H9 (cell line): ENCODE results near the gene OR9Q1. TPM values are rescaled to one million over a fixed set of nuclear protein-coding genes. Genes with fewer than 3 reads are reported as not detected.

Experiments used
- DNase-seq: peaks from one replicate; pipeline ENCODE4 v3.0.0-alpha.2; 2017
- H2AFZ ChIP-seq: one replicate; pipeline ENCODE4 v1.6.1; 2013; ENCODE audit warnings: mild to moderate bottlenecking, low read length, control low read depth, moderate library complexity
- H2AK5ac ChIP-seq: 2 replicates; pipeline ENCODE4 v1.6.1; 2013; ENCODE audit warnings: low read length, control low read depth, mixed read lengths; ENCODE audit not compliant: insufficient read length
- H2BK120ac ChIP-seq: one replicate; pipeline ENCODE4 v1.6.1; 2013; ENCODE audit warnings: low read depth, mild to moderate bottlenecking, low read length, control low read depth, inconsistent platforms; ENCODE audit not compliant: poor library complexity, severe bottlenecking
- H2BK12ac ChIP-seq: 2 replicates; pipeline ENCODE4 v1.6.1; 2013; ENCODE audit warnings: low read length, control low read depth, mixed read lengths, low read depth; ENCODE audit not compliant: insufficient read length
- H2BK15ac ChIP-seq: 2 replicates; pipeline ENCODE4 v1.6.1; 2013; ENCODE audit warnings: low read depth, low read length, control low read depth
- H2BK20ac ChIP-seq: one replicate; pipeline ENCODE4 v1.6.1; 2013; ENCODE audit warnings: low read depth, mild to moderate bottlenecking, low read length, control low read depth, inconsistent platforms; ENCODE audit not compliant: poor library complexity, severe bottlenecking
- H2BK5ac ChIP-seq: 2 replicates; pipeline ENCODE4 v1.6.1; 2013; ENCODE audit warnings: low read length, control low read depth, mixed read lengths; ENCODE audit not compliant: insufficient read length
- H3K14ac ChIP-seq: 2 replicates; pipeline ENCODE4 v1.6.1; 2013; ENCODE audit warnings: low read length, control low read depth; ENCODE audit not compliant: insufficient read depth
- H3K18ac ChIP-seq: 2 replicates; pipeline ENCODE4 v1.6.1; 2013; ENCODE audit warnings: low read depth, mild to moderate bottlenecking, mixed read lengths, low read length, control low read depth; ENCODE audit not compliant: insufficient read length
- H3K23ac ChIP-seq: 2 replicates; pipeline ENCODE4 v1.6.1; 2013; ENCODE audit warnings: low read length, control low read depth, mixed read lengths, low read depth; ENCODE audit not compliant: insufficient read length
- H3K23me2 ChIP-seq: 2 replicates; pipeline ENCODE4 v1.6.1; 2013; ENCODE audit warnings: low read depth, mild to moderate bottlenecking, mixed read lengths, low read length, control low read depth; ENCODE audit not compliant: insufficient read length, poor library complexity, severe bottlenecking
- H3K27ac ChIP-seq: 2 replicates; pipeline ENCODE4 v1.5.1; 2013; ENCODE audit warnings: low read length, control low read depth, mixed read lengths, low read depth; ENCODE audit not compliant: insufficient read length
- H3K27me3 ChIP-seq: 2 replicates; pipeline ENCODE4 v1.6.1; 2013; ENCODE audit warnings: low read length, control low read depth, inconsistent platforms; ENCODE audit not compliant: insufficient read depth
- H3K4ac ChIP-seq: 2 replicates; pipeline ENCODE4 v1.6.1; 2013; ENCODE audit warnings: low read depth, mild to moderate bottlenecking, control low read depth, inconsistent platforms, low read length, moderate library complexity
- H3K4me1 ChIP-seq: 2 replicates; pipeline ENCODE4 v1.6.1; 2013; ENCODE audit warnings: low read length, control low read depth, inconsistent platforms; ENCODE audit not compliant: insufficient read depth
- H3K4me2 ChIP-seq: 2 replicates; pipeline ENCODE4 v1.6.1; 2013; ENCODE audit warnings: low read length, control low read depth, mixed read lengths; ENCODE audit not compliant: insufficient read length, insufficient read depth
- H3K56ac ChIP-seq: 2 replicates; pipeline ENCODE4 v1.6.1; 2013; ENCODE audit warnings: low read depth, mild to moderate bottlenecking, mixed read lengths, low read length, control low read depth; ENCODE audit not compliant: insufficient read length
- H3K79me1 ChIP-seq: 2 replicates; pipeline ENCODE4 v1.6.1; 2013; ENCODE audit warnings: low read depth, mild to moderate bottlenecking, moderate library complexity, low read length, control low read depth, inconsistent platforms; ENCODE audit not compliant: insufficient read depth, poor library complexity, severe bottlenecking
- H3K79me2 ChIP-seq: 2 replicates; pipeline ENCODE4 v1.6.1; 2013; ENCODE audit warnings: low read length, control low read depth, inconsistent platforms; ENCODE audit not compliant: insufficient read depth
- H3K9ac ChIP-seq: 2 replicates; pipeline ENCODE4 v1.6.1; 2013; ENCODE audit warnings: low read length, control low read depth, mixed read lengths; ENCODE audit not compliant: insufficient read length; ENCODE audit errors: extremely low read depth
- H3K9me3 ChIP-seq: one replicate; pipeline ENCODE4 v1.6.1; 2013; ENCODE audit warnings: low read depth, low read length, inconsistent platforms; ENCODE audit not compliant: control insufficient read depth
- H3T11ph ChIP-seq: one replicate; pipeline ENCODE4 v1.6.1; 2013; ENCODE audit warnings: mild to moderate bottlenecking, low read length, control low read depth, inconsistent platforms
- H4K20me1 ChIP-seq: one replicate; pipeline ENCODE4 v1.6.1; 2013; ENCODE audit not compliant: control insufficient read depth, insufficient read length, insufficient read depth
- H4K5ac ChIP-seq: 2 replicates; pipeline ENCODE4 v1.6.1; 2013; ENCODE audit warnings: low read depth, mild to moderate bottlenecking, mixed read lengths, low read length, control low read depth; ENCODE audit not compliant: insufficient read length
- H4K8ac ChIP-seq: replicated peaks from 2 replicates; pipeline ENCODE4 v1.6.1; 2013; ENCODE audit warnings: low read length, control low read depth, mixed read lengths, low read depth; ENCODE audit not compliant: insufficient read length
- H4K91ac ChIP-seq: 2 replicates; pipeline ENCODE4 v1.6.1; 2013; ENCODE audit warnings: low read depth, mild to moderate bottlenecking, moderate library complexity, mixed read lengths, low read length, control low read depth; ENCODE audit not compliant: insufficient read length
- H3K27ac Mint-ChIP-seq, 3 experiments: 2 replicates in 2 of 3; 3 replicates in 1 of 3; pipeline ENCODE4 v1.8.0; 2020 to 2021; ENCODE audit warnings: mixed read lengths in 3 of 3, mild to moderate bottlenecking in 1 of 3, moderate library complexity in 1 of 3
- H3K27me3 Mint-ChIP-seq: 2 replicates; pipeline ENCODE4 v1.8.0; 2021; ENCODE audit warnings: low read depth, mild to moderate bottlenecking, moderate library complexity, mixed read lengths
- H3K36me3 Mint-ChIP-seq, 3 experiments: 2 replicates in 2 of 3; 3 replicates in 1 of 3; pipeline ENCODE4 v1.8.0; 2020 to 2021; ENCODE audit warnings: low read depth in 3 of 3, mixed read lengths in 3 of 3; ENCODE audit not compliant: insufficient read depth in 1 of 3
- H3K4me1 Mint-ChIP-seq, 2 experiments: 2 replicates each; pipeline ENCODE4 v1.8.0; 2020; ENCODE audit warnings: mixed read lengths in 2 of 2
- H3K4me3 Mint-ChIP-seq, 2 experiments: 2 replicates in 1 of 2; 3 replicates in 1 of 2; pipeline ENCODE4 v1.8.0; 2020 to 2021; ENCODE audit warnings: mild to moderate bottlenecking in 2 of 2, mixed read lengths in 2 of 2, moderate library complexity in 1 of 2
- H3K9me3 Mint-ChIP-seq, 2 experiments: 2 replicates in 1 of 2; 3 replicates in 1 of 2; pipeline ENCODE4 v1.8.0; 2020; ENCODE audit warnings: mild to moderate bottlenecking in 2 of 2, mixed read lengths in 2 of 2, moderate library complexity in 1 of 2
- WGBS: extraction: QIAGEN DNeasy Blood & Tissue Kit; methylation state at CpG from one replicate; pipeline ENCODE4 v1.1.7; 2013; ENCODE audit warnings: missing lambda C conversion rate, low lambda C conversion rate, mixed read lengths; ENCODE audit not compliant: insufficient read length; ENCODE audit errors: extremely low coverage; 5-methylcytosine and 5-hydroxymethylcytosine counted together
- total RNA-seq: library from RNA; stranded (reverse); gene quantifications from 2 replicates; pipeline ENCODE4 v1.2.1, GENCODE V29; 2021
- TF ChIP-seq, protein P1 (sequence below): fragments of 200-600 bp; sonication (generic); conservative IDR thresholded peaks from 3 replicates; pipeline ENCODE4 v1.8.0; 2021; ENCODE audit warnings: antibody characterized with exemption, mild to moderate bottlenecking

OR9Q1 gene
- total RNA-seq, 1 experiment from 2014 or later, result not detected

DNA sequence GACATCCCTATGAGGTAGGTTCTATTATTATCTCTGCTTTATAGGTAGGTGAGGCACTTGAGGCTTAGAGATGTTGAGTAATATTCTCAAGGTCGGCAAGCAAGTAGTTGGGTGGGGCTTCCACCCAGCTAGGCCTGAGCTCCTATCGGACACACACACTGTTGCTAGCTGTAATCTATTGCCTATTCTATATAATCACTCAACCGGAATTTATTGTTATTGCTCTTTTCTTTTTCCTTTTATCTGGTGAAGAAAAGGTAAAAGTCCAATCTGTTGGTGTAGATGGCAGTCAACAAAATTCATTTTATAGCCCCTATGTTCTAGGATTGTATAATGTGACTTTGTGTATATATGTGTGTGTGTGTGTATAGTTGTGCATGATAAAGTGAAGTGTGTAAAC, 168.5 kb downstream of the OR9Q1 start:
- no peaks in the 10 kb centered on the region for H3K4me1 ChIP-seq
- no CpG with 5 or more reads among the region's 3 CpGs for WGBS
- no peak overlapping the region for H3K4ac ChIP-seq
- Mint-ChIP-seq H3K27me3 (peaks cover 2% of the 10 kb centered on the region; the same call in 1 of the 2 replicates), H3K9me3 (peaks cover 5 to 12% of the 10 kb centered on the region in 2 experiments; a peak in 2 of 5 replicates), H3K27ac (no peak overlapping the region), H3K36me3 (peaks cover 0 to 3% (median 0%) of the 10 kb centered on the region in 3 experiments; a peak in 1 of 7 replicates), H3K4me1 (no peaks in the 10 kb centered on the region), H3K4me3 (no peak overlapping the region)
- H3T11ph ChIP-seq, result no peak overlapping the region
- no peak overlapping the region for H3K9ac ChIP-seq
- no peak overlapping the region for H3K4me2 ChIP-seq
- H2BK15ac ChIP-seq, result no peak overlapping the region
- no peak overlapping the region for H3K18ac ChIP-seq
- H2AFZ ChIP-seq, result no peak overlapping the region
- no peaks in the 10 kb centered on the region for H3K79me1 ChIP-seq
- H3K27ac ChIP-seq, result no peak overlapping the region
- H4K5ac ChIP-seq, result no peak overlapping the region
- no peak overlapping the region for H2BK20ac ChIP-seq
- H4K8ac ChIP-seq, result no peak overlapping the region
- no peak for DNase-seq
- H4K91ac ChIP-seq, result no peak overlapping the region
- no peaks in the 10 kb centered on the region for H3K27me3 ChIP-seq
- no peaks in the 10 kb centered on the region for H3K23me2 ChIP-seq
- no peak overlapping the region for H2BK120ac ChIP-seq
- H4K20me1 ChIP-seq, result no peaks in the 10 kb centered on the region
- no peak overlapping the region for H3K14ac ChIP-seq
- H2AK5ac ChIP-seq, result no peak overlapping the region
- no peaks in the 10 kb centered on the region for H3K79me2 ChIP-seq
- H3K56ac ChIP-seq, result no peak overlapping the region
- no peak overlapping the region for H2BK5ac ChIP-seq
- no peaks in the 10 kb centered on the region for H3K9me3 ChIP-seq
- TF ChIP-seq, protein P1, sequence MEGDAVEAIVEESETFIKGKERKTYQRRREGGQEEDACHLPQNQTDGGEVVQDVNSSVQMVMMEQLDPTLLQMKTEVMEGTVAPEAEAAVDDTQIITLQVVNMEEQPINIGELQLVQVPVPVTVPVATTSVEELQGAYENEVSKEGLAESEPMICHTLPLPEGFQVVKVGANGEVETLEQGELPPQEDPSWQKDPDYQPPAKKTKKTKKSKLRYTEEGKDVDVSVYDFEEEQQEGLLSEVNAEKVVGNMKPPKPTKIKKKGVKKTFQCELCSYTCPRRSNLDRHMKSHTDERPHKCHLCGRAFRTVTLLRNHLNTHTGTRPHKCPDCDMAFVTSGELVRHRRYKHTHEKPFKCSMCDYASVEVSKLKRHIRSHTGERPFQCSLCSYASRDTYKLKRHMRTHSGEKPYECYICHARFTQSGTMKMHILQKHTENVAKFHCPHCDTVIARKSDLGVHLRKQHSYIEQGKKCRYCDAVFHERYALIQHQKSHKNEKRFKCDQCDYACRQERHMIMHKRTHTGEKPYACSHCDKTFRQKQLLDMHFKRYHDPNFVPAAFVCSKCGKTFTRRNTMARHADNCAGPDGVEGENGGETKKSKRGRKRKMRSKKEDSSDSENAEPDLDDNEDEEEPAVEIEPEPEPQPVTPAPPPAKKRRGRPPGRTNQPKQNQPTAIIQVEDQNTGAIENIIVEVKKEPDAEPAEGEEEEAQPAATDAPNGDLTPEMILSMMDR, result no peak
- no peak overlapping the region for H3K23ac ChIP-seq
- H2BK12ac ChIP-seq, result no peak overlapping the region
